Measurements from ENCODE around the gene EEF2KMT.

GRCh38 chr16:5108505-5109158, 11.0 kb upstream of the EEF2KMT start:
- TF ChIP-seq CTCF (IDR thresholded peaks at IDR 0.05) (no peak), POLR2AphosphoS5 (IDR thresholded peaks at IDR 0.05) (no peak), POLR2A (IDR thresholded peaks at IDR 0.05) (no peak)
